Measurements from ENCODE around the gene ATXN7. TPM values are rescaled to one million over a fixed set of nuclear protein-coding genes. Genes with fewer than 3 reads are reported as not detected.
A peak's percentile ranks its signal among the peaks of the same experiment; 100 is the strongest.

Gene ATXN7
- polyA plus RNA-seq, 1 experiment = 15.0 TPM

DNA sequence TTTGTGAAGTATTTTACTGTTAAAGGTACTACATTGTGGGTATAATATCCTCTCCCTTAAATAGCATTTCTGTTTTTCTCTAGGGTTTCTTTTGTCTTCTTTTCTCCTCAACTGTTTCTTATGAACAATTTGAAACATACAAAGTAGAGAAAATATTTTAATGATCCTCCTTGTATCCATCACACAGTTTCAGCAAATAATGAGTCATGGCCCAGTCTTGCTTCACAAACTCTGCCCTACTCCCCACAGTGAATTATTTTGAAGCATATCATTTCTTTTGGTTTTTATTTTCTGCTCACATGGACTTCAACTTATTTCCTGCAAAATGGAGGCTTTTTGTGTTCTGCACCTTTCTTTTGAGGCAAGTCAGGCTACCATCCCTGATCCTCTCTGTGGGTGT lies 54.7 kb downstream of the ATXN7 start:
- H3K4me3 ChIP-seq (ENCODE audit: low read depth, low read length) = no peak overlapping the region
- POLR2A ChIA-PET = no interaction called here
- DNase-seq (ENCODE audit: low read depth) = peak; percentile 31
- H3K27me3 ChIP-seq (ENCODE audit: control insufficient read depth, insufficient read depth, low read length) = no peaks in the 10 kb centered on the region
- CTCF ChIA-PET = no interaction called here
- TF ChIP-seq, protein P1, sequence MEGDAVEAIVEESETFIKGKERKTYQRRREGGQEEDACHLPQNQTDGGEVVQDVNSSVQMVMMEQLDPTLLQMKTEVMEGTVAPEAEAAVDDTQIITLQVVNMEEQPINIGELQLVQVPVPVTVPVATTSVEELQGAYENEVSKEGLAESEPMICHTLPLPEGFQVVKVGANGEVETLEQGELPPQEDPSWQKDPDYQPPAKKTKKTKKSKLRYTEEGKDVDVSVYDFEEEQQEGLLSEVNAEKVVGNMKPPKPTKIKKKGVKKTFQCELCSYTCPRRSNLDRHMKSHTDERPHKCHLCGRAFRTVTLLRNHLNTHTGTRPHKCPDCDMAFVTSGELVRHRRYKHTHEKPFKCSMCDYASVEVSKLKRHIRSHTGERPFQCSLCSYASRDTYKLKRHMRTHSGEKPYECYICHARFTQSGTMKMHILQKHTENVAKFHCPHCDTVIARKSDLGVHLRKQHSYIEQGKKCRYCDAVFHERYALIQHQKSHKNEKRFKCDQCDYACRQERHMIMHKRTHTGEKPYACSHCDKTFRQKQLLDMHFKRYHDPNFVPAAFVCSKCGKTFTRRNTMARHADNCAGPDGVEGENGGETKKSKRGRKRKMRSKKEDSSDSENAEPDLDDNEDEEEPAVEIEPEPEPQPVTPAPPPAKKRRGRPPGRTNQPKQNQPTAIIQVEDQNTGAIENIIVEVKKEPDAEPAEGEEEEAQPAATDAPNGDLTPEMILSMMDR (IDR thresholded peaks at IDR 0.05; ENCODE audit: insufficient read depth, low read depth, low read length) = no peak
- no peaks in the 10 kb centered on the region; the same call in none of the 2 replicates for H3K36me3 ChIP-seq (ENCODE audit: control insufficient read depth, insufficient read depth, low read length)

DNA sequence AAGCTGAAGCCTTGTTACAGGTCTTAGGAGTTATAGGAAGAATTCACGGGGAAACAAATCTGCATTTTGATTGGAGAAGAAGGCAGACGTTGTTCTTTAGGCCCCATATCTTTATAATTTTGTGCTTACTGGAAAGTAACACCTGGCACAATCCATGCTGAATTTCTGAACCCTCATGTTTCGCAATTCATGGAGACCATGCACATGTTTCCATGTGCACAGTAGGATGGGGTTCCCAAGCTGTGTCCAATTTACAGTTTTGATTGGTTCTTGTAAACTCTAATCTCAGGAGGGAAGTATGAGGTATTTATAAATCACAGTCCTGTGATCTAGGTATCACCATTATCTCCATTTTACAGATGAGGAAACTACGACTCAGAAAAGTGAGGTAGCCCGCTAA lies 56.3 kb downstream of the ATXN7 start:
- Histone ChIP-seq H3K36me3 (ENCODE audit: control insufficient read depth, insufficient read depth, low read length) (peaks cover under 1% of the 10 kb centered on the region), H3K27me3 (ENCODE audit: control insufficient read depth, insufficient read depth, low read length) (no peaks in the 10 kb centered on the region), H3K4me3 (ENCODE audit: low read depth, low read length) (no peak overlapping the region)
- ChIA-PET CTCF (interaction anchor here (1.1 kb wide), 1 partner anchor 74 kb away, joined by 4 read pairs; no protein-coding TSS in a partner anchor), POLR2A (no interaction called here)
- TF ChIP-seq, protein P1 (IDR thresholded peaks at IDR 0.05; ENCODE audit: insufficient read depth, low read depth, low read length) = no peak
- DNase-seq (ENCODE audit: low read depth) = no peak

DNA sequence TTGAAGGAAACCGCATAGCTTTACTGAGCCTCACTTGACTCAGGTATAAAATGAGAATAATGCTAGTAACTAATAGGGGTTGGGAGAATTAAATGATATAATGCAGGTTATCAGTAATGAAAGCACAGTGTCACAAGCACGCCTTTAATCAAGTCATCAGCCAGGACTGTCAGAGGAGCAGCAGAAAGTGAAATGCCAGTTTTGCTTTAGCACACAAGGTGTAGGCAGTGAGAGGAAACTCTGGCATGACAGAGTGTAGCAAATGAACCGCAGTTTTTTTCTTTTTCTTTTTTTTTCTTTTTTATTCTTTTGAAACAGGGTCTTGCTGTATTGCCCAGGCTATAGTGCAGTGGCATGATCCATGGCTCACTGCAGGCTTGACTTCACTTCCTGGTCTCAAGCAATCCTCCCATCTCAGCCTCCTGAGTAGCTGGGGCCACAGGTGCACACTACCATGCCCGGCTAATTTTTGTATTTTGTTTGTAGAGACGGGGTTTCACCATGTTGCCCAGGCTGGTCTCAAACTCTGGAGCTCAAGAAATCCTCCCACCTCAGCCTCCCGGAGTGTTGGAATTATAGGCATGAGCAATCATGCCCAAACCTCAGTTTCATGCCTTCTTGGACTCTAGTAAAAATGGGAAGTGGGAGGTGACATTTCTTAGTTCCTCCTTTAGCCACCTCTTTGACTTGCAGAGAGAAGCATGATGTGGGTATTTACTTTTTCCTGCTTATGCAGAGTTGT lies 58.2 kb downstream of the ATXN7 start:
- POLR2A ChIA-PET = no interaction called here
- CTCF ChIA-PET = no interaction called here

DNA sequence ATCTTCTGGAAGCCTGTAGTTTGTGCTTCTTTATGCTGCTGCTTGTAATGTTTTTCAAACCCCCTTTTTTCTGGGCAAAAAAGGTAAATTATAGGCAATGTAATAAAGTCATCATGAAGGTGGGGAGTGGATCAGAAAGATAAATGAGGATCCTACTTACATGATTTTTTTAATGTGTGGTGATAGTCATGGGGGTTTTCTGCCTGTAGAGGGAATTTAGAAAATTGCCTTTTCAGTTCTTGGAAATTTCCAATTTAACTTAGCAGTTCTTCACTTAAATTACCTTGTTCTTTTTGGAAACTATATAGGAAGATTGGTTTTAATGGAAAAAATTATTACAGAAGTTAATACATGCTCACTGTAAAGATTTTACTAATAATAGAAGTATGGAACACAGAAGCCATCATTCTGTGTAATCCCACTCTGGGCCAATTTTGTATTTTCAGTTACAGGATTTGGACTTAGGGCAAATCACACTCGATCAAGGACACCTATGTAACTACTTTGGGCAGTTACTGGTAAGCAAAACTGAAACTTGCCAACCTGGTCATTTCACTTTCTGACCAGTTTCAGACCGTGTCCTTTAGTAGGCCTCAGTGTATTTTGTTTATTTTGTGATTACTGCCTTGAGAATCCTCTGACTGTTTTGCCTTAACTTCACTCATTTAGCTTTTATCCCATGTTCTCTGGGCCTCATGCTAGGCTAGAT lies 59.0 kb downstream of the ATXN7 start:
- CTCF ChIA-PET = no interaction called here
- H3K27me3 ChIP-seq (ENCODE audit: control insufficient read depth, insufficient read depth, low read length) = no peaks in the 10 kb centered on the region
- peaks cover 7% of the 10 kb centered on the region for H3K36me3 ChIP-seq (ENCODE audit: control insufficient read depth, insufficient read depth, low read length)
- TF ChIP-seq, protein P1 (IDR thresholded peaks at IDR 0.05; ENCODE audit: insufficient read depth, low read depth, low read length) = no peak
- no peak for DNase-seq (ENCODE audit: low read depth)
- H3K4me3 ChIP-seq (ENCODE audit: low read depth, low read length) = no peak overlapping the region
- POLR2A ChIA-PET = no interaction called here

More for the DNA sequence above, 58.2 kb downstream of the ATXN7 start:
- TF ChIP-seq, protein P1 (IDR thresholded peaks at IDR 0.05; ENCODE audit: insufficient read depth, low read depth, low read length) = no peak
- H3K4me3 ChIP-seq (ENCODE audit: low read depth, low read length) = no peak overlapping the region
- H3K27me3 ChIP-seq (ENCODE audit: control insufficient read depth, insufficient read depth, low read length) = no peaks in the 10 kb centered on the region
- no peak for DNase-seq (ENCODE audit: low read depth)
- peaks cover 7% of the 10 kb centered on the region for H3K36me3 ChIP-seq (ENCODE audit: control insufficient read depth, insufficient read depth, low read length)

DNA sequence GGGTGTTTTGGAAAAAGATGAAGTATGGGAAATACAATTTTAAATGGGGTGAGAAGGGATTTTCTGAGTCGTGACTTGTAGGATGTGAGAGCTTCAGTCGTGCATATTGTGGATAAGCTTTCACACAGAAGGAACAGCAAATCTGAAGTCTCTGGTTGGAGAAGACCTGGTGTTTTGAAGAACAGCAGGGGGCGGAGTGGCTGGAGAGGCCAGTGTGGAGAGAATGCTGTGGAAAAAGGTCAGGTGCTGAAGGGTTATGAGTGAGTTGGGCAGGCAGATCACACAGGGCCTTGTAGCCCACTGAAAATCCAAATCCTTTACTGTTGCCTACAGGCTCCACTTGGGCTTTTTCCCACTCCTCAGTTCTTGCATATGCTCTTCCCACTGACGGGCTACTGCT lies 62.6 kb downstream of the ATXN7 start:
- POLR2A ChIA-PET = no interaction called here
- H3K36me3 ChIP-seq (ENCODE audit: control insufficient read depth, insufficient read depth, low read length) = peaks cover 7% of the 10 kb centered on the region
- CTCF ChIA-PET = no interaction called here
- TF ChIP-seq, protein P1 (IDR thresholded peaks at IDR 0.05; ENCODE audit: insufficient read depth, low read depth, low read length) = no peak
- no peak overlapping the region for H3K4me3 ChIP-seq (ENCODE audit: low read depth, low read length)
- DNase-seq (ENCODE audit: low read depth) = no peak
- H3K27me3 ChIP-seq (ENCODE audit: control insufficient read depth, insufficient read depth, low read length) = no peaks in the 10 kb centered on the region

All from BJ (cell line).